Neural cell (in vitro differentiated cells): Measurements from ENCODE around the gene SPEG. TPM values are rescaled to one million over a fixed set of nuclear protein-coding genes. Genes with fewer than 3 reads are reported as not detected.

Source experiments
- H2AFZ ChIP-seq: fragments of 200-600, 300-800 bp; sonication (generic), shearing (Covaris generic); 2 replicates; pipeline ENCODE4 v1.6.0; 2014; ENCODE audit warnings: low read depth, mild to moderate bottlenecking, antibody characterized with exemption, low read length, moderate library complexity
- H3F3A ChIP-seq: fragments of 200-600 bp; shearing (Covaris generic); 2 replicates; pipeline ENCODE4 v1.6.1; 2016; ENCODE audit warnings: mild to moderate bottlenecking, moderate library complexity, mixed read lengths, antibody characterized with exemption, low read length; ENCODE audit not compliant: insufficient read depth, poor library complexity, severe bottlenecking
- H3K27ac ChIP-seq: fragments of 200-600, 300-800 bp; sonication (generic), shearing (Covaris generic); 2 replicates; pipeline ENCODE4 v1.5.1; 2014; ENCODE audit warnings: mild to moderate bottlenecking, low read length, moderate library complexity
- H3K27me3 ChIP-seq: fragments of 300-800, 200-600 bp; sonication (generic), shearing (Covaris generic); 2 replicates; pipeline ENCODE4 v1.6.0; 2014; ENCODE audit warnings: mild to moderate bottlenecking, low read depth, low read length, moderate library complexity; ENCODE audit not compliant: insufficient read depth
- H3K36me3 ChIP-seq: fragments of 300-800, 200-600 bp; sonication (generic), shearing (Covaris generic); 2 replicates; pipeline ENCODE4 v1.5.1; 2014; ENCODE audit warnings: mild to moderate bottlenecking, antibody characterized with exemption, low read length, moderate library complexity; ENCODE audit not compliant: insufficient read depth
- H3K4me2 ChIP-seq: fragments of 300-800, 200-600 bp; sonication (generic), shearing (Covaris generic); 2 replicates; pipeline ENCODE4 v1.6.0; 2014; ENCODE audit warnings: mild to moderate bottlenecking, low read length
- H3K4me3 ChIP-seq: fragments of 300-800, 200-600 bp; sonication (generic), shearing (Covaris generic); 2 replicates; pipeline ENCODE4 v1.5.1; 2014; ENCODE audit warnings: mild to moderate bottlenecking, low read length, moderate library complexity
- H3K79me2 ChIP-seq: fragments of 200-600 bp; shearing (Covaris generic); replicated peaks from 2 replicates; pipeline ENCODE4 v1.6.0; 2014; ENCODE audit warnings: mild to moderate bottlenecking, low read length, moderate library complexity; ENCODE audit not compliant: insufficient read depth
- H3K9ac ChIP-seq: fragments of 300-800, 200-600 bp; sonication (generic), shearing (Covaris generic); 2 replicates; pipeline ENCODE4 v1.6.1; 2016; ENCODE audit warnings: mild to moderate bottlenecking, low read length, mixed read lengths
- H3K9me2 ChIP-seq: fragments of 200-600 bp; shearing (Covaris generic); 2 replicates; pipeline ENCODE4 v1.6.1; 2016; ENCODE audit warnings: mild to moderate bottlenecking, low read length, mixed read lengths; ENCODE audit not compliant: insufficient read depth
- H3K9me3 ChIP-seq: fragments of 200-600, 300-800 bp; sonication (generic), shearing (Covaris generic); 2 replicates; pipeline ENCODE4 v1.6.1; 2016; ENCODE audit warnings: mild to moderate bottlenecking, mixed run types, low read length, moderate library complexity, mixed read lengths
- H4K20me1 ChIP-seq: fragments of 200-600 bp; shearing (Covaris generic); 2 replicates; pipeline ENCODE4 v1.6.1; 2016; ENCODE audit warnings: mild to moderate bottlenecking, mixed run types; ENCODE audit not compliant: insufficient read depth
- EP300 ChIP-seq: fragments of 450-650 bp; conservative IDR thresholded peaks from 2 replicates; pipeline ENCODE4 v1.6.1; 2014; ENCODE audit warnings: antibody characterized with exemption, mild to moderate bottlenecking, moderate library complexity; ENCODE audit not compliant: poor library complexity, severe bottlenecking
- EZH2 ChIP-seq: fragments of 200-600, 300-800 bp; shearing (Covaris generic), sonication (generic); IDR thresholded peaks from 2 replicates; pipeline ENCODE4 v1.6.1; 2014; ENCODE audit warnings: antibody characterized with exemption, low read length, borderline replicate concordance, mild to moderate bottlenecking; ENCODE audit not compliant: insufficient read depth, poor library complexity, severe bottlenecking
- MXI1 ChIP-seq: fragments of 450-650 bp; conservative IDR thresholded peaks from 2 replicates; pipeline ENCODE4 v1.6.1; 2014; ENCODE audit warnings: antibody characterized with exemption, mild to moderate bottlenecking; ENCODE audit not compliant: poor library complexity, severe bottlenecking
- POLR2AphosphoS5 ChIP-seq: IDR thresholded peaks from 2 replicates; pipeline ENCODE4 v1.6.1; 2012
- RAD21 ChIP-seq: fragments of 450-650 bp; conservative IDR thresholded peaks from 2 replicates; pipeline ENCODE4 v1.6.1; 2014; ENCODE audit warnings: antibody characterized with exemption, mild to moderate bottlenecking, moderate library complexity
- REST ChIP-seq: IDR thresholded peaks from 2 replicates; pipeline ENCODE4 v1.6.1; 2012; ENCODE audit warnings: borderline replicate concordance
- SMC3 ChIP-seq: fragments of 450-650 bp; conservative IDR thresholded peaks from 2 replicates; pipeline ENCODE4 v1.6.1; 2014; ENCODE audit warnings: antibody characterized with exemption, mild to moderate bottlenecking, moderate library complexity; ENCODE audit not compliant: poor library complexity
- TAF1 ChIP-seq: IDR thresholded peaks from 2 replicates; pipeline ENCODE4 v1.6.1; 2012; ENCODE audit warnings: low read depth
- polyA plus RNA-seq: library from polyadenylated mRNA; depleted of rRNA; stranded (reverse); fragments of >200 nt; gene quantifications from 2 replicates; pipeline ENCODE4 v1.2.3, GENCODE V29; 2014
- TF ChIP-seq, protein P1 (sequence below): fragments of 450-650 bp; IDR thresholded peaks from 2 replicates; pipeline ENCODE4 v1.5.1; 2014; ENCODE audit warnings: antibody characterized with exemption, mild to moderate bottlenecking, moderate library complexity; ENCODE audit not compliant: poor library complexity, severe bottlenecking

Gene SPEG
- polyA plus RNA-seq, 1 donor from 2014 or later = 58.3 TPM

DNA sequence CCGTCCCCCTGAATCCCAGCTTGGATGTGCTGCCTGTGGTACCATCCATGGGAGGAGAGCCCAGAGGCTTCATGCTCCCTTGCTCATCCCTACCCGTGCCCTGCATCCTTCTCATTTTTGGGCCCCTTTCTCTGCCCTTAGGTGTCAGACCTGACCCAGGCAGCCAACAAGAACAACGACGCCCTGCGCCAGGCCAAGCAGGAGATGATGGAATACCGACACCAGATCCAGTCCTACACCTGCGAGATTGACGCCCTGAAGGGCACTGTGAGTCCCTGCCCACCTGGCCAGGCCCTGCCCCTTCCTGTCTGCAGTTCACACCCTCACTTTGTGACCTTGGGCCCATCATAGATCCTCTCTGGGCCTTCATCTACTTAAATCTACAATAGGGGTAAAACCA, 14.0 kb upstream of the SPEG start:
- H3K9me2 ChIP-seq = no peaks in the 10 kb centered on the region
- no peak overlapping the region for H2AFZ ChIP-seq
- no peak overlapping the region for H3K27ac ChIP-seq
- no peaks in the 10 kb centered on the region for H4K20me1 ChIP-seq
- no peaks in the 10 kb centered on the region for H3K36me3 ChIP-seq
- no peak for TF ChIP-seq RAD21
- no peak overlapping the region for H3K4me3 ChIP-seq
- no peaks in the 10 kb centered on the region for H3K79me2 ChIP-seq
- no peak overlapping the region for H3K9ac ChIP-seq
- H3K4me2 ChIP-seq = no peak overlapping the region
- no peaks in the 10 kb centered on the region for H3K9me3 ChIP-seq
- peaks cover 18% of the 10 kb centered on the region for H3K27me3 ChIP-seq
- H3F3A ChIP-seq = no peaks in the 10 kb centered on the region

DNA sequence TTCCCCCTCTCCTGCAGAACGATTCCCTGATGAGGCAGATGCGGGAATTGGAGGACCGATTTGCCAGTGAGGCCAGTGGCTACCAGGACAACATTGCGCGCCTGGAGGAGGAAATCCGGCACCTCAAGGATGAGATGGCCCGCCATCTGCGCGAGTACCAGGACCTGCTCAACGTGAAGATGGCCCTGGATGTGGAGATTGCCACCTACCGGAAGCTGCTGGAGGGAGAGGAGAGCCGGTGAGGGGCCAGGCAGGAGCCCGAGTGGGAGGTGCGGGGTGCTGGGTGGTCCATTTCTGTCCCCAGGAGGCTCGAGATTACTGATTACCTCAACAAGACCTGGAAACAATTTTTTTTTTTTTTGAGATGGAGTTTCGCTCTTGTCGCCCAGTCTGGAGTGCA, 13.3 kb upstream of the SPEG start:
- no peak overlapping the region for H3K4me2 ChIP-seq

GRCh38 chr2:219422952-219423534, 11.6 kb upstream of the SPEG start:
- TF ChIP-seq, protein P1, sequence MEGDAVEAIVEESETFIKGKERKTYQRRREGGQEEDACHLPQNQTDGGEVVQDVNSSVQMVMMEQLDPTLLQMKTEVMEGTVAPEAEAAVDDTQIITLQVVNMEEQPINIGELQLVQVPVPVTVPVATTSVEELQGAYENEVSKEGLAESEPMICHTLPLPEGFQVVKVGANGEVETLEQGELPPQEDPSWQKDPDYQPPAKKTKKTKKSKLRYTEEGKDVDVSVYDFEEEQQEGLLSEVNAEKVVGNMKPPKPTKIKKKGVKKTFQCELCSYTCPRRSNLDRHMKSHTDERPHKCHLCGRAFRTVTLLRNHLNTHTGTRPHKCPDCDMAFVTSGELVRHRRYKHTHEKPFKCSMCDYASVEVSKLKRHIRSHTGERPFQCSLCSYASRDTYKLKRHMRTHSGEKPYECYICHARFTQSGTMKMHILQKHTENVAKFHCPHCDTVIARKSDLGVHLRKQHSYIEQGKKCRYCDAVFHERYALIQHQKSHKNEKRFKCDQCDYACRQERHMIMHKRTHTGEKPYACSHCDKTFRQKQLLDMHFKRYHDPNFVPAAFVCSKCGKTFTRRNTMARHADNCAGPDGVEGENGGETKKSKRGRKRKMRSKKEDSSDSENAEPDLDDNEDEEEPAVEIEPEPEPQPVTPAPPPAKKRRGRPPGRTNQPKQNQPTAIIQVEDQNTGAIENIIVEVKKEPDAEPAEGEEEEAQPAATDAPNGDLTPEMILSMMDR = no peak
- TF ChIP-seq RAD21 (no peak), MXI1 (no peak), EZH2 (no peak), SMC3 (no peak), REST (no peak), EP300 (no peak), POLR2AphosphoS5 (no peak), TAF1 (no peak)
- no peaks in the 10 kb centered on the region for H3K36me3 ChIP-seq
- H3K27me3 ChIP-seq = peaks cover 18% of the 10 kb centered on the region
- no peak overlapping the region for H3K4me2 ChIP-seq
- no peaks in the 10 kb centered on the region for H3K9me2 ChIP-seq
- H3K4me3 ChIP-seq = no peak overlapping the region
- H3K27ac ChIP-seq = no peak overlapping the region
- H3K9me3 ChIP-seq = no peaks in the 10 kb centered on the region
- no peak overlapping the region for H3K9ac ChIP-seq
- H4K20me1 ChIP-seq = no peaks in the 10 kb centered on the region
- no peaks in the 10 kb centered on the region for H3K79me2 ChIP-seq
- no peaks in the 10 kb centered on the region for H3F3A ChIP-seq
- no peak overlapping the region for H2AFZ ChIP-seq

More for the DNA sequence above, 13.3 kb upstream of the SPEG start:
- Histone ChIP-seq H3K4me3 (no peak overlapping the region), H4K20me1 (no peaks in the 10 kb centered on the region), H3K27me3 (peaks cover 18% of the 10 kb centered on the region), H3K9me2 (no peaks in the 10 kb centered on the region), H2AFZ (no peak overlapping the region), H3K79me2 (no peaks in the 10 kb centered on the region), H3K27ac (no peak overlapping the region), H3K36me3 (no peaks in the 10 kb centered on the region), H3F3A (no peaks in the 10 kb centered on the region), H3K9ac (no peak overlapping the region), H3K9me3 (no peaks in the 10 kb centered on the region)
- no peak for TF ChIP-seq EZH2
